OCI-LY1 (cell line): ENCODE data around the gene UBXN1.

Experiments used
- CTCF ChIP-seq: fragments of 200-600 bp; sonication (generic), shearing (Covaris generic); IDR thresholded peaks from 2 replicates; pipeline ENCODE4 v1.5.1; 2017; ENCODE audit warnings: mild to moderate bottlenecking, antibody characterized with exemption, low read length, moderate library complexity, mixed read lengths
- EZH2 ChIP-seq: fragments of 200-600 bp; sonication (generic), shearing (Covaris generic); IDR thresholded peaks from 2 replicates; pipeline ENCODE4 v1.8.0; 2017; ENCODE audit warnings: borderline replicate concordance, mixed run types, mild to moderate bottlenecking, antibody characterized with exemption, low read length, moderate library complexity, mixed read lengths

- TF ChIP-seq CTCF (no peak), EZH2 (no peak)
Measured at GRCh38 chr11:62688491-62688890, 9.6 kb upstream of the UBXN1 start.
